ENCODE measurements around the gene PDCL3. TPM values are rescaled to one million over a fixed set of nuclear protein-coding genes. Genes with fewer than 3 reads are reported as not detected.

The PDCL3 gene
- polyA plus RNA-seq, 2 of the 4 experiments (the other 2 are of a cell fraction) = 63.1 to 64.1 TPM

DNA sequence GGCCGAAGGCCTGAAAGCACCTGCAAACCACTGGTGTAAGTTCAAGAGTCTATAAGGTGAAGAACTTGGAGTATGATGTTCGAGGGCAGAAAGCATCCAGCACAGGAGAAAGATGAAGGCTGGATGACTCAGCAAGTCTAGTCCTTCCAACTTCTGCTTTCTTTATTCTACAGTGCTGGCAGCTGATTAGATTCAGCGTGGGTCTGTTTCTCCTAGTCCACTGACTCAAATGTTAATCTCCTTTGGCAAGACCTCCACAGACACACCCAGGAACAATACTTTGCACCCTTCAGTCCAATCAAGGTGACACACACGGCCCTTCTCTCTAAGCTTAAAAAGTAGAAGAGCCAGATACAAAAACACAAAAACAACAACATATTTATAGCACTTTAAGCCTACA is 49.1 kb upstream of the PDCL3 start:
- 63% methylated on average over 4 of the region's 4 CpGs for WGBS (ENCODE audit: missing lambda C conversion rate)
- DNase-seq (ENCODE audit: low read depth in 1 of 2, low spot score in 1 of 2) (no peak), ATAC-seq (no peak), FAIRE-seq (no peak)
- H3K4me1 ChIP-seq = 0 out of 3 replicates have a peak, but pooled peaks cover 3% of the 10 kb centered on the region
- POLR2A ChIA-PET = no interaction called here
- peaks cover 1% of the 10 kb centered on the region; the same call in 1 of the 3 replicates for H3K9me3 ChIP-seq
- H3K4me3 ChIP-seq = no peak overlapping the region
- TF ChIP-seq MAFK (IDR thresholded peaks at IDR 0.05; ENCODE audit: partially characterized antibody) (peak; percentile 59), CBX2 (IDR thresholded peaks at IDR 0.05; ENCODE audit: borderline replicate concordance, low read depth) (no peak), NFE2L2 (conservative IDR thresholded peaks at IDR 0.05; ENCODE audit: low read length) (peak; percentile 44; the same call in 1 of the 2 replicates), NPAS2 (CRISPR knock-in tag; IDR thresholded peaks at IDR 0.05; ENCODE audit: borderline replicate concordance) (no peak), JUNB (IDR thresholded peaks at IDR 0.05) (no peak), CEBPB (IDR thresholded peaks at IDR 0.05) (no peak)
- TF ChIP-seq, protein P1, sequence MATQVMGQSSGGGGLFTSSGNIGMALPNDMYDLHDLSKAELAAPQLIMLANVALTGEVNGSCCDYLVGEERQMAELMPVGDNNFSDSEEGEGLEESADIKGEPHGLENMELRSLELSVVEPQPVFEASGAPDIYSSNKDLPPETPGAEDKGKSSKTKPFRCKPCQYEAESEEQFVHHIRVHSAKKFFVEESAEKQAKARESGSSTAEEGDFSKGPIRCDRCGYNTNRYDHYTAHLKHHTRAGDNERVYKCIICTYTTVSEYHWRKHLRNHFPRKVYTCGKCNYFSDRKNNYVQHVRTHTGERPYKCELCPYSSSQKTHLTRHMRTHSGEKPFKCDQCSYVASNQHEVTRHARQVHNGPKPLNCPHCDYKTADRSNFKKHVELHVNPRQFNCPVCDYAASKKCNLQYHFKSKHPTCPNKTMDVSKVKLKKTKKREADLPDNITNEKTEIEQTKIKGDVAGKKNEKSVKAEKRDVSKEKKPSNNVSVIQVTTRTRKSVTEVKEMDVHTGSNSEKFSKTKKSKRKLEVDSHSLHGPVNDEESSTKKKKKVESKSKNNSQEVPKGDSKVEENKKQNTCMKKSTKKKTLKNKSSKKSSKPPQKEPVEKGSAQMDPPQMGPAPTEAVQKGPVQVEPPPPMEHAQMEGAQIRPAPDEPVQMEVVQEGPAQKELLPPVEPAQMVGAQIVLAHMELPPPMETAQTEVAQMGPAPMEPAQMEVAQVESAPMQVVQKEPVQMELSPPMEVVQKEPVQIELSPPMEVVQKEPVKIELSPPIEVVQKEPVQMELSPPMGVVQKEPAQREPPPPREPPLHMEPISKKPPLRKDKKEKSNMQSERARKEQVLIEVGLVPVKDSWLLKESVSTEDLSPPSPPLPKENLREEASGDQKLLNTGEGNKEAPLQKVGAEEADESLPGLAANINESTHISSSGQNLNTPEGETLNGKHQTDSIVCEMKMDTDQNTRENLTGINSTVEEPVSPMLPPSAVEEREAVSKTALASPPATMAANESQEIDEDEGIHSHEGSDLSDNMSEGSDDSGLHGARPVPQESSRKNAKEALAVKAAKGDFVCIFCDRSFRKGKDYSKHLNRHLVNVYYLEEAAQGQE (IDR thresholded peaks at IDR 0.05) = no peak
- TF ChIP-seq, protein P2, sequence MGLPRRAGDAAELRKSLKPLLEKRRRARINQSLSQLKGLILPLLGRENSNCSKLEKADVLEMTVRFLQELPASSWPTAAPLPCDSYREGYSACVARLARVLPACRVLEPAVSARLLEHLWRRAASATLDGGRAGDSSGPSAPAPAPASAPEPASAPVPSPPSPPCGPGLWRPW (IDR thresholded peaks at IDR 0.05) = no peak
- no peak overlapping the region for H3K4me2 ChIP-seq
- CTCF ChIA-PET = interaction anchor here (1.1 kb wide), 1 partner anchor 91 kb away, joined by 4 read pairs; no protein-coding TSS in a partner anchor
- H3K27ac ChIP-seq = 0 out of 6 replicates have a peak overlapping the region, but pooled peaks of 1 of the 2 experiments have one; percentile 45

DNA sequence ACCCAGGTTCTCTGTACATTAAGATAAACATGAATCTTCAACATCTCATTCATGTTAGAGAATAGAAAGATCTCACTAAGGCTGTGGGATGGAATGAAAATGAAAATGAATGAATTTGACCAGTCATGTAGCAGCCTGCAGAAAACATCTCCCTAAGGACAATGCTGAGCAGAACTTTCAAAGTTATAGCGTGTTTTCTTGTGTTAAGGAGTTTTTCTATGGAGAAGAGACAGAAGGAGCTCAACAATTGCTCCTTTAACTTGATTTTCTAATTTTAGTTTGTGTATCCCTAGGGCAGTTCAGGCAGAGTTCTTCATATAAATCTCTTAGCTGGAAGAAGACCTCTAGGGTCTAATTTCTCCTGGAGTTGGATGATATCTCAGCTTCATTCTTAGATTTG is 45.2 kb upstream of the PDCL3 start:
- TF ChIP-seq MYC (IDR thresholded peaks at IDR 0.05; ENCODE audit: borderline replicate concordance, low read length) (no peak), HOXB5 (CRISPR knock-in tag; IDR thresholded peaks at IDR 0.05) (no peak), MAFK (IDR thresholded peaks at IDR 0.05; ENCODE audit: partially characterized antibody) (no peak), HEYL (CRISPR knock-in tag; IDR thresholded peaks at IDR 0.05) (no peak), CBX2 (IDR thresholded peaks at IDR 0.05; ENCODE audit: borderline replicate concordance, low read depth) (no peak), HDAC2 (IDR thresholded peaks at IDR 0.05) (no peak), FOXS1 (CRISPR knock-in tag; IDR thresholded peaks at IDR 0.05) (no peak), CHD2 (IDR thresholded peaks at IDR 0.05; ENCODE audit: low read length, partially characterized antibody) (no peak), TFCP2L1 (CRISPR knock-in tag; IDR thresholded peaks at IDR 0.05) (no peak), RCOR1 (IDR thresholded peaks at IDR 0.05; ENCODE audit: low read depth, low read length) (no peak), SMC3 (IDR thresholded peaks at IDR 0.05) (no peak), CBX8 (IDR thresholded peaks at IDR 0.05) (no peak), NPAS2 (CRISPR knock-in tag; IDR thresholded peaks at IDR 0.05; ENCODE audit: borderline replicate concordance) (no peak), ESRRA (IDR thresholded peaks at IDR 0.05; ENCODE audit: borderline replicate concordance, low read length) (no peak), RARB (CRISPR knock-in tag; IDR thresholded peaks at IDR 0.05) (no peak), KDM1A (IDR thresholded peaks at IDR 0.05; ENCODE audit: low read depth) (no peak), HMGXB4 (CRISPR knock-in tag; IDR thresholded peaks at IDR 0.05; ENCODE audit: borderline replicate concordance) (no peak), NR3C1 (IDR thresholded peaks at IDR 0.05) (no peak)
- TF ChIP-seq, protein P1 (IDR thresholded peaks at IDR 0.05) = no peak
- TF ChIP-seq, protein P3, sequence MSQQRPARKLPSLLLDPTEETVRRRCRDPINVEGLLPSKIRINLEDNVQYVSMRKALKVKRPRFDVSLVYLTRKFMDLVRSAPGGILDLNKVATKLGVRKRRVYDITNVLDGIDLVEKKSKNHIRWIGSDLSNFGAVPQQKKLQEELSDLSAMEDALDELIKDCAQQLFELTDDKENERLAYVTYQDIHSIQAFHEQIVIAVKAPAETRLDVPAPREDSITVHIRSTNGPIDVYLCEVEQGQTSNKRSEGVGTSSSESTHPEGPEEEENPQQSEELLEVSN (IDR thresholded peaks at IDR 0.05; ENCODE audit: borderline replicate concordance, low read depth) = no peak
- Histone ChIP-seq H3K27ac (no peak overlapping the region), H3K9me3 (no peaks in the 10 kb centered on the region), H3K4me1 (0 out of 3 replicates have a peak, but pooled peaks cover 3% of the 10 kb centered on the region), H3K4me2 (no peak overlapping the region), H3K4me3 (no peak overlapping the region)
- no peak for FAIRE-seq
- ChIA-PET POLR2A (no interaction called here), CTCF (interaction anchor here (1.6 to 2.1 kb wide), 2 partner anchors 8 to 255 kb away, joined by 6 read pairs; no protein-coding TSS in a partner anchor)
- DNase-seq (ENCODE audit: low read depth in 1 of 2, low spot score in 1 of 2) = no peak
- 24% methylated on average over 1 of the region's 1 CpG for WGBS (ENCODE audit: missing lambda C conversion rate)
- no peak for ATAC-seq
